A673 (cell line): ENCODE results near the gene TBX1. TPM values are rescaled to one million over a fixed set of nuclear protein-coding genes. Genes with fewer than 3 reads are reported as not detected.

ENCODE experiments used
- BruUV-seq: library from RNA; stranded (reverse); fragments of 400-500 nt; replicated peaks from 2 replicates; lab custom pipeline; 2021; lab: Mats Ljungman, UMichigan
- CTCF ChIA-PET: fragments of 300-600 bp; sonication (Branson Sonifier 250); formaldehyde crosslinking; loops from one replicate; lab custom pipeline; 2022; ENCODE audit warnings: antibody characterized with exemption; lab: Charles Lee
- POLR2A ChIA-PET: fragments of 300-600 bp; sonication (Branson Sonifier 250); formaldehyde crosslinking; loops from one replicate; lab custom pipeline; 2022; ENCODE audit warnings: antibody characterized with exemption; ENCODE audit not compliant: low non-redundant PET; lab: Charles Lee
- DNase-seq: peaks from one replicate; pipeline ENCODE4 v3.0.0-alpha.2; 2015; ENCODE audit warnings: low spot score
- H3K27ac ChIP-seq: fragments of 200-600 bp; sonication (generic); 2 replicates; pipeline ENCODE4 v1.5.1; 2016; ENCODE audit warnings: mixed run types, low read depth, mild to moderate bottlenecking, mixed read lengths, antibody characterized with exemption, low read length; ENCODE audit not compliant: poor library complexity, severe bottlenecking
- H3K27me3 ChIP-seq: fragments of 200-600 bp; sonication (generic); replicated peaks from 2 replicates; pipeline ENCODE4 v1.6.1; 2017; ENCODE audit warnings: mixed run types, low read depth, mild to moderate bottlenecking, mixed read lengths, antibody characterized with exemption, low read length; ENCODE audit not compliant: insufficient read depth, poor library complexity
- H3K36me3 ChIP-seq: fragments of 200-600 bp; sonication (generic); 2 replicates; pipeline ENCODE4 v1.6.1; 2016; ENCODE audit warnings: mixed run types, mild to moderate bottlenecking, mixed read lengths, antibody characterized with exemption, low read length; ENCODE audit not compliant: insufficient read depth, poor library complexity, severe bottlenecking
- H3K4me1 ChIP-seq: fragments of 200-600 bp; sonication (generic); 2 replicates; pipeline ENCODE4 v1.6.1; 2017; ENCODE audit warnings: mixed run types, mild to moderate bottlenecking, mixed read lengths, antibody characterized with exemption, low read length; ENCODE audit not compliant: insufficient read depth, poor library complexity, severe bottlenecking
- H3K4me3 ChIP-seq: fragments of 200-600 bp; sonication (generic); 2 replicates; pipeline ENCODE4 v1.5.1; 2016; ENCODE audit warnings: low read depth, mixed run types, mild to moderate bottlenecking, mixed read lengths, low read length; ENCODE audit not compliant: poor library complexity, severe bottlenecking
- H3K9me3 ChIP-seq: fragments of 200-600 bp; sonication (generic); 2 replicates; pipeline ENCODE4 v1.6.1; 2016; ENCODE audit warnings: mixed run types, low read depth, mild to moderate bottlenecking, mixed read lengths, antibody characterized with exemption, low read length; ENCODE audit not compliant: poor library complexity, severe bottlenecking
- CTCF ChIP-seq: fragments of 300-800, 200-600 bp; sonication (generic); conservative IDR thresholded peaks from 2 replicates; pipeline ENCODE4 v1.5.1; 2017; ENCODE audit warnings: low read depth, mild to moderate bottlenecking, antibody characterized with exemption, low read length, moderate library complexity, mixed read lengths
- EZH2 ChIP-seq: fragments of 200-600 bp; sonication (generic); IDR thresholded peaks from 2 replicates; pipeline ENCODE4 v1.6.1; 2017; ENCODE audit warnings: borderline replicate concordance, low read depth, mild to moderate bottlenecking, mixed read lengths, antibody characterized with exemption, low read length; ENCODE audit not compliant: poor library complexity, severe bottlenecking
- intact Hi-C: fragments of 100-400 bp; cut with micrococcal nuclease; formaldehyde crosslinking; loops from one replicate; pipeline ENCODE4 v1.10.0; 2022; ENCODE audit not compliant: unreplicated experiment
- total RNA-seq: library from RNA; stranded (reverse); gene quantifications from 2 replicates; pipeline ENCODE4 v1.2.3, GENCODE V29; 2021

TBX1 gene
- total RNA-seq, 1 experiment from 2014 or later, result 3.6 TPM

GRCh38 chr22:19779011-19779421 is 18.4 kb downstream of the TBX1 start:
- Histone ChIP-seq H3K36me3 (no peaks in the 10 kb centered on the region), H3K27ac (no peak overlapping the region), H3K4me1 (no peaks in the 10 kb centered on the region), H3K9me3 (no peaks in the 10 kb centered on the region), H3K27me3 (no peaks in the 10 kb centered on the region), H3K4me3 (no peak overlapping the region)
- no peak for TF ChIP-seq EZH2
- CTCF ChIA-PET, result no interaction called here
- BruUV-seq, result no TSS peak
- POLR2A ChIA-PET, result no interaction called here
- intact Hi-C loops, result no loop called here
- no peak for DNase-seq

- Histone ChIP-seq H3K27me3 (no peaks in the 10 kb centered on the region), H3K9me3 (no peaks in the 10 kb centered on the region), H3K36me3 (no peaks in the 10 kb centered on the region), H3K4me3 (no peak overlapping the region), H3K27ac (no peak overlapping the region), H3K4me1 (no peaks in the 10 kb centered on the region)
- no peak for DNase-seq
- ChIA-PET POLR2A (no interaction called here), CTCF (no interaction called here)
- no TSS peak for BruUV-seq
- TF ChIP-seq CTCF, result no peak
- TF ChIP-seq EZH2, result no peak
- intact Hi-C loops, result no loop called here
Observed at GRCh38 chr22:19779685-19780268, 19.2 kb downstream of the TBX1 start.

GRCh38 chr22:19782533-19782932 is 22.0 kb downstream of the TBX1 start:
- Histone ChIP-seq H3K9me3 (no peaks in the 10 kb centered on the region), H3K4me3 (no peak overlapping the region), H3K36me3 (no peaks in the 10 kb centered on the region), H3K27me3 (no peaks in the 10 kb centered on the region), H3K4me1 (no peaks in the 10 kb centered on the region), H3K27ac (no peak overlapping the region)
- ChIA-PET CTCF (no interaction called here), POLR2A (no interaction called here)
- TF ChIP-seq CTCF, result no peak
- TF ChIP-seq EZH2, result no peak
- BruUV-seq, result no TSS peak
- intact Hi-C loops, result no loop called here
- no peak for DNase-seq
